IPS DF 4.7 (cell line): ENCODE data around the gene HNRNPCL2.
"Not testable (repeated sequence)": the region's sequence is repeated elsewhere in the genome, so short reads cannot be mapped to it uniquely, and the experiment has no call there.

Experiments
- DNase-seq: peaks from one replicate; pipeline ENCODE4 v3.0.0-alpha.2; 2013; ENCODE audit warnings: low spot score; ENCODE audit errors: extremely low read depth

Gene HNRNPCL2

DNA sequence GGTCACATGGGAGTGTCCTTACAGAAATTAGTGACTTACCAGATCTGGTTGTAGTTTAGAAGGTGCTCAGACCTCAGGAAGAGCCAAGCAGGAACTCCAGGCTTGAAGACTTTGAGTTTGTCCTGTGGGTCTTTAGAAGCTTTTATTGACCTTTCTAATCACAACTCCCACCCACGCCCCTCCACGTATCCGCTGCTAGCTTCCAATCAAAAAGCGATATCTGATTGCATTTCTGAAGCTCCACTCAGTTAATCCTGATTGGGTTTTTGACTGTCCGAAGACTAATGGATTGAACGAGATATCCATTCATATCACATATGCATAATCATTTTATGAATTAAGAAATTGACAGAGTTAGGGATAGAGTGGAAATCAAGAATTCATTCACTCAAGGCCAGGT, at the start of gene HNRNPCL2:
Gene HNRNPCL2, minus strand, starts transcription at position 101 of the 400 bp plus-strand sequence. CDS start 454 bp downstream, outside the sequence.
- not testable (repeated sequence) for DNase-seq

DNA sequence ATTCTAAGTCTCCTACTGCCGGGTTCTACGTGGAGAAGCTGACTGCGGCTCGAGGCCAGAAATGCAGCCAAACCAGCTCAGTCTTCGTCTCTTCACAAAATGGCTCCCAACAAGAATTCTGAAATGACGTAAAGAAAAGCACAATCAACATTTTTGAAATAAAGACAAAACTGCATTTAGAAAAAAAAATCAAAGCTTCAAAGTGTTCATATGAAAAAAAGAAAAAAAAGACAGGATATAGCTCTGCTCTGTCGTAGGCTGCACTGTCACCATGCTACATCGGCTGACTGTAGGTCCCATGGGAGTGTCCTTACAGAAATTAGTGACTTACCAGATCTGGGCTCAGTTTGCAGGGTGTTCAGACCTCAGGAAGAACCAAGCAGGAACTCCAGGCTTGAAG, 48.9 kb upstream of the HNRNPCL2 start, which contains the start of gene HNRNPCL4:
Gene HNRNPCL4, minus strand, starts transcription at position 101 of the 400 bp plus-strand sequence. CDS start 164 bp downstream, outside the sequence.
- DNase-seq = not testable (repeated sequence)

DNA sequence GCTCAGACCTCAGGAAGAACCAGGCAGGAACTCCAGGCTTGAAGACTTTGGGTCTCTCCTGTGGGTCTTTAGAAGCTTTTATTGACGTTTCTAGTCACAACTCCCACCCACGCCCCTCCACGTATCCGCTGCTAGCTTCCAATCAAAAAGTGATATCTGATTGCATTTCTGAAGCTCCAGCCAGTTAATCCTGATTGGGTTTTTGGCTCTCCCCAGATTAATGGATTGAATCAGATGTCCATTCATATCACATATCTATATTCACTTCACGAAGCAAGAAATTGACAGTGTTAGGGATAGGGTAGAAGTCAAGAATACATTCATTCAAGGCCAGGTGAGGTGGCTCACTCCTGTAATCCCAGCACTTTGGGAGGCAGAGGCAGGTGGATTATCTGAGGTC, 39.3 kb upstream of the HNRNPCL2 start, which contains the start of gene PRAMEF26:
Gene PRAMEF26, minus strand, starts transcription at position 101 of the 400 bp plus-strand sequence. CDS start 2,914 bp downstream, outside the sequence.
- not testable (repeated sequence) for DNase-seq

DNA sequence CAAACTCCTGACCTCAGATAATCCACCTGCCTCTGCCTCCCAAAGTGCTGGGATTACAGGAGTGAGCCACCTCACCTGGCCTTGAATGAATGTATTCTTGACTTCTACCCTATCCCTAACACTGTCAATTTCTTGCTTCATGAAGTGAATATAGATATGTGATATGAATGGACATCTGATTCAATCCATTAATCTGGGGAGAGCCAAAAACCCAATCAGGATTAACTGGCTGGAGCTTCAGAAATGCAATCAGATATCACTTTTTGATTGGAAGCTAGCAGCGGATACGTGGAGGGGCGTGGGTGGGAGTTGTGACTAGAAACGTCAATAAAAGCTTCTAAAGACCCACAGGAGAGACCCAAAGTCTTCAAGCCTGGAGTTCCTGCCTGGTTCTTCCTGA, 46.2 kb downstream of the HNRNPCL2 start, which contains the start of gene PRAMEF25:
Gene PRAMEF25, plus strand, starts transcription at position 301 of the 400 bp plus-strand sequence. CDS start 2,920 bp downstream, outside the sequence.
- not testable (repeated sequence) for DNase-seq
